ENCODE results near the gene TEX19.

DNA sequence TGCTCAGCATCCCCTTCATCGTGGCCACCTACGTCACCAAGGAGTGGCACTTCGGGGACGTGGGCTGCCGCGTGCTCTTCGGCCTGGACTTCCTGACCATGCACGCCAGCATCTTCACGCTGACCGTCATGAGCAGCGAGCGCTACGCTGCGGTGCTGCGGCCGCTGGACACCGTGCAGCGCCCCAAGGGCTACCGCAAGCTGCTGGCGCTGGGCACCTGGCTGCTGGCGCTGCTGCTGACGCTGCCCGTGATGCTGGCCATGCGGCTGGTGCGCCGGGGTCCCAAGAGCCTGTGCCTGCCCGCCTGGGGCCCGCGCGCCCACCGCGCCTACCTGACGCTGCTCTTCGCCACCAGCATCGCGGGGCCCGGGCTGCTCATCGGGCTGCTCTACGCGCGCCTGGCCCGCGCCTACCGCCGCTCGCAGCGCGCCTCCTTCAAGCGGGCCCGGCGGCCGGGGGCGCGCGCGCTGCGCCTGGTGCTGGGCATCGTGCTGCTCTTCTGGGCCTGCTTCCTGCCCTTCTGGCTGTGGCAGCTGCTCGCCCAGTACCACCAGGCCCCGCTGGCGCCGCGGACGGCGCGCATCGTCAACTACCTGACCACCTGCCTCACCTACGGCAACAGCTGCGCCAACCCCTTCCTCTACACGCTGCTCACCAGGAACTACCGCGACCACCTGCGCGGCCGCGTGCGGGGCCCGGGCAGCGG, 15.7 kb downstream of the TEX19 start:
- TF ChIP-seq, protein P1, sequence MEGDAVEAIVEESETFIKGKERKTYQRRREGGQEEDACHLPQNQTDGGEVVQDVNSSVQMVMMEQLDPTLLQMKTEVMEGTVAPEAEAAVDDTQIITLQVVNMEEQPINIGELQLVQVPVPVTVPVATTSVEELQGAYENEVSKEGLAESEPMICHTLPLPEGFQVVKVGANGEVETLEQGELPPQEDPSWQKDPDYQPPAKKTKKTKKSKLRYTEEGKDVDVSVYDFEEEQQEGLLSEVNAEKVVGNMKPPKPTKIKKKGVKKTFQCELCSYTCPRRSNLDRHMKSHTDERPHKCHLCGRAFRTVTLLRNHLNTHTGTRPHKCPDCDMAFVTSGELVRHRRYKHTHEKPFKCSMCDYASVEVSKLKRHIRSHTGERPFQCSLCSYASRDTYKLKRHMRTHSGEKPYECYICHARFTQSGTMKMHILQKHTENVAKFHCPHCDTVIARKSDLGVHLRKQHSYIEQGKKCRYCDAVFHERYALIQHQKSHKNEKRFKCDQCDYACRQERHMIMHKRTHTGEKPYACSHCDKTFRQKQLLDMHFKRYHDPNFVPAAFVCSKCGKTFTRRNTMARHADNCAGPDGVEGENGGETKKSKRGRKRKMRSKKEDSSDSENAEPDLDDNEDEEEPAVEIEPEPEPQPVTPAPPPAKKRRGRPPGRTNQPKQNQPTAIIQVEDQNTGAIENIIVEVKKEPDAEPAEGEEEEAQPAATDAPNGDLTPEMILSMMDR (conservative IDR thresholded peaks at IDR 0.05; ENCODE audit: low read length): no peak
- TF ChIP-seq EZH2phosphoT487 (IDR thresholded peaks at IDR 0.05; ENCODE audit: borderline replicate concordance, low read depth, low read length): no peak

Data from OCI-LY7 (cell line).